ENCODE results near the gene PLLP.

PLLP gene

DNA sequence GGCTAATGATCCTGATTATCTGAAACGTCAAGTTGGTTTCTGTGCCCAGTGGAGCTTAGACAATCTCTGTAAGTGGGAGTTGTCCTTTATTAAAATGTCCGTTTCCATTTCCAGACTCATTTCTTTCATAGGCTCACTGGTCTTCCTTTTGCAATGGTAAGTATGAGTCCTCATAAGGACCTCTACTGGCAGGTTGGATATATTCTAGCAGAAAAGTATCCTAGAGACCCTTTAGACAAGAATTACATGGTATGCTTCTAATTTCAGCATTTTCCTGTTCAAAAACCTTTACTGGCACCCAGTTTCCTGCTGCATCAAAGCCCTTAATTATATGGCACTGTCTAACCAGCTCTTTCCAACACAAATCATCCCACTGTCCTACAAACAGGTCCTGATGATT is 67.5 kb downstream of the PLLP start:
- Histone ChIP-seq H3K9me3 (ENCODE audit: insufficient read depth, low read depth, low read length) (no peaks in the 10 kb centered on the region), H3K4me1 (ENCODE audit: insufficient read depth, low read length, poor library complexity, severe bottlenecking) (no peaks in the 10 kb centered on the region), H3K4me2 (ENCODE audit: low read depth, low read length, poor library complexity, severe bottlenecking) (no peak overlapping the region), H2AFZ (ENCODE audit: low read length) (no peak overlapping the region), H3K79me2 (ENCODE audit: insufficient read depth, low read length) (no peaks in the 10 kb centered on the region), H3K9ac (ENCODE audit: low read depth, low read length, poor library complexity, severe bottlenecking) (no peak overlapping the region), H3K27me3 (ENCODE audit: insufficient read depth, low read length, poor library complexity, severe bottlenecking) (no peaks in the 10 kb centered on the region), H3K36me3 (ENCODE audit: insufficient read depth, low read length) (peaks cover 94% of the 10 kb centered on the region), H4K20me1 (ENCODE audit: insufficient read depth, low read length, poor library complexity, severe bottlenecking) (no peaks in the 10 kb centered on the region), H3F3A (ENCODE audit: low read depth) (no peaks in the 10 kb centered on the region), H3K4me3 (ENCODE audit: low read length, poor library complexity, severe bottlenecking) (no peak overlapping the region), H3K9me2 (replicated peaks; ENCODE audit: low read depth, low read length) (no peaks in the 10 kb centered on the region)
- TF ChIP-seq, protein P1, sequence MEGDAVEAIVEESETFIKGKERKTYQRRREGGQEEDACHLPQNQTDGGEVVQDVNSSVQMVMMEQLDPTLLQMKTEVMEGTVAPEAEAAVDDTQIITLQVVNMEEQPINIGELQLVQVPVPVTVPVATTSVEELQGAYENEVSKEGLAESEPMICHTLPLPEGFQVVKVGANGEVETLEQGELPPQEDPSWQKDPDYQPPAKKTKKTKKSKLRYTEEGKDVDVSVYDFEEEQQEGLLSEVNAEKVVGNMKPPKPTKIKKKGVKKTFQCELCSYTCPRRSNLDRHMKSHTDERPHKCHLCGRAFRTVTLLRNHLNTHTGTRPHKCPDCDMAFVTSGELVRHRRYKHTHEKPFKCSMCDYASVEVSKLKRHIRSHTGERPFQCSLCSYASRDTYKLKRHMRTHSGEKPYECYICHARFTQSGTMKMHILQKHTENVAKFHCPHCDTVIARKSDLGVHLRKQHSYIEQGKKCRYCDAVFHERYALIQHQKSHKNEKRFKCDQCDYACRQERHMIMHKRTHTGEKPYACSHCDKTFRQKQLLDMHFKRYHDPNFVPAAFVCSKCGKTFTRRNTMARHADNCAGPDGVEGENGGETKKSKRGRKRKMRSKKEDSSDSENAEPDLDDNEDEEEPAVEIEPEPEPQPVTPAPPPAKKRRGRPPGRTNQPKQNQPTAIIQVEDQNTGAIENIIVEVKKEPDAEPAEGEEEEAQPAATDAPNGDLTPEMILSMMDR (conservative IDR thresholded peaks at IDR 0.05; ENCODE audit: low read length) = no peak
- no peak for TF ChIP-seq EZH2phosphoT487 (IDR thresholded peaks at IDR 0.05; ENCODE audit: borderline replicate concordance)

DNA sequence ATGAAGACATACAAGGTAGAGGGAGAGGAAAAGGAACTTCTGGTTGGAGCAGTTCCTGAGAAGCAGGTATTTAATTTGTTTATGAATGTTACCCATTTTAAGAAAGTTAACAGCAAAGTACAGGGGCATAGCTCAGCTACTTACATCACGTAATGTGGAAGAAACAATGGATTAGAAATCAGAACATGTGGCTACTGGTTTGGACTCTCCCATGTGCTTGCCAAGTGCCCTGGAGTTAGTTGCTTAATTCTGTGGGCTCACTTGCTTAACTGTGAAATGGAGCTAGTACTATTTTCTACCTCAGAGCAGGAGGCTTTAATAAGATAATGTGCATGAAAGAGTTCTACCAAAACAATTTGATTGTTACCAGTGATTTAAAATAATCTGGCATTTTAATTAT is 71.0 kb downstream of the PLLP start:
- Histone ChIP-seq H3K27me3 (ENCODE audit: insufficient read depth, low read length, poor library complexity, severe bottlenecking) (no peaks in the 10 kb centered on the region), H3K9me3 (ENCODE audit: insufficient read depth, low read depth, low read length) (no peaks in the 10 kb centered on the region), H2AFZ (ENCODE audit: low read length) (no peak overlapping the region), H3F3A (ENCODE audit: low read depth) (no peaks in the 10 kb centered on the region), H3K4me2 (ENCODE audit: low read depth, low read length, poor library complexity, severe bottlenecking) (no peak overlapping the region), H3K79me2 (ENCODE audit: insufficient read depth, low read length) (no peaks in the 10 kb centered on the region), H3K4me3 (ENCODE audit: low read length, poor library complexity, severe bottlenecking) (no peak overlapping the region), H3K9ac (ENCODE audit: low read depth, low read length, poor library complexity, severe bottlenecking) (no peak overlapping the region), H4K20me1 (ENCODE audit: insufficient read depth, low read length, poor library complexity, severe bottlenecking) (no peaks in the 10 kb centered on the region), H3K9me2 (replicated peaks; ENCODE audit: low read depth, low read length) (no peaks in the 10 kb centered on the region), H3K4me1 (ENCODE audit: insufficient read depth, low read length, poor library complexity, severe bottlenecking) (no peaks in the 10 kb centered on the region), H3K36me3 (ENCODE audit: insufficient read depth, low read length) (peaks cover 80% of the 10 kb centered on the region)
- no peak for TF ChIP-seq EZH2phosphoT487 (IDR thresholded peaks at IDR 0.05; ENCODE audit: borderline replicate concordance)
- TF ChIP-seq, protein P1 (conservative IDR thresholded peaks at IDR 0.05; ENCODE audit: low read length) = no peak

DNA sequence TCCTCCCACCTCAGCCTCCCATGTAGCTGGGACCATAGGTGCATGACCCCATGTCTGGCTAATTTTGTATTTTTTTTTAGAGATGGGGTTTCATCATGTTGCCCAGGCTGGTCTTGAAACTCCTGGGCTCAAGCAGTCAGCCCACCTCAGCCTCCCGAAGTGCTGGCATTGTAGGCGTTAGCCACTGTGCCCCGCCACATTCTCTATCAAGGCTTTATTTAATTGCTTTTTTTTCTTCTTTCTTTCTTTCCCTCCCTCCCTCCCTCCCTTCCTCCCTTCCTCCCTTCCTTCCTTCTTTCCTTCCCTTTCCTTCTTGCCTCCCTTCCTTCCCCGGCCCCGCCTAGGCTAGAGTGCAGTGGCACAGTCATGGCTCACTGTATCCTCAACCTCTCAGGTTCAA is 74.7 kb downstream of the PLLP start:
- no peak overlapping the region for H2AFZ ChIP-seq (ENCODE audit: low read length)
- no peaks in the 10 kb centered on the region for H3K79me2 ChIP-seq (ENCODE audit: insufficient read depth, low read length)
- no peak overlapping the region for H3K9ac ChIP-seq (ENCODE audit: low read depth, low read length, poor library complexity, severe bottlenecking)
- H3K4me1 ChIP-seq (ENCODE audit: insufficient read depth, low read length, poor library complexity, severe bottlenecking) = no peaks in the 10 kb centered on the region
- no peaks in the 10 kb centered on the region for H3F3A ChIP-seq (ENCODE audit: low read depth)
- no peaks in the 10 kb centered on the region for H3K9me3 ChIP-seq (ENCODE audit: insufficient read depth, low read depth, low read length)
- no peak overlapping the region for H3K4me3 ChIP-seq (ENCODE audit: low read length, poor library complexity, severe bottlenecking)
- no peaks in the 10 kb centered on the region for H3K27me3 ChIP-seq (ENCODE audit: insufficient read depth, low read length, poor library complexity, severe bottlenecking)
- H4K20me1 ChIP-seq (ENCODE audit: insufficient read depth, low read length, poor library complexity, severe bottlenecking) = no peaks in the 10 kb centered on the region
- H3K36me3 ChIP-seq (ENCODE audit: insufficient read depth, low read length) = peaks cover 78% of the 10 kb centered on the region
- H3K9me2 ChIP-seq (replicated peaks; ENCODE audit: low read depth, low read length) = no peaks in the 10 kb centered on the region
- no peak overlapping the region for H3K4me2 ChIP-seq (ENCODE audit: low read depth, low read length, poor library complexity, severe bottlenecking)
- TF ChIP-seq EZH2phosphoT487 (IDR thresholded peaks at IDR 0.05; ENCODE audit: borderline replicate concordance) = no peak
- TF ChIP-seq, protein P1 (conservative IDR thresholded peaks at IDR 0.05; ENCODE audit: low read length) = no peak
